Epithelial cell of esophagus (primary cell): ENCODE data around the gene CBLL1.

ENCODE experiments used
- DNase-seq: peaks from one replicate; pipeline ENCODE4 v3.0.0; 2010; ENCODE audit warnings: low read depth
- H3K4me3 ChIP-seq: 2 replicates; pipeline ENCODE4 v1.5.1; 2011; ENCODE audit warnings: mild to moderate bottlenecking, low read length, control low read depth
- TF ChIP-seq, protein P1 (sequence below): IDR thresholded peaks from 2 replicates; pipeline ENCODE4 v1.5.1; 2011; ENCODE audit warnings: low read depth, mild to moderate bottlenecking, low read length, control low read depth, inconsistent platforms; ENCODE audit not compliant: insufficient read depth; ENCODE audit errors: missing control alignments

Gene CBLL1

DNA sequence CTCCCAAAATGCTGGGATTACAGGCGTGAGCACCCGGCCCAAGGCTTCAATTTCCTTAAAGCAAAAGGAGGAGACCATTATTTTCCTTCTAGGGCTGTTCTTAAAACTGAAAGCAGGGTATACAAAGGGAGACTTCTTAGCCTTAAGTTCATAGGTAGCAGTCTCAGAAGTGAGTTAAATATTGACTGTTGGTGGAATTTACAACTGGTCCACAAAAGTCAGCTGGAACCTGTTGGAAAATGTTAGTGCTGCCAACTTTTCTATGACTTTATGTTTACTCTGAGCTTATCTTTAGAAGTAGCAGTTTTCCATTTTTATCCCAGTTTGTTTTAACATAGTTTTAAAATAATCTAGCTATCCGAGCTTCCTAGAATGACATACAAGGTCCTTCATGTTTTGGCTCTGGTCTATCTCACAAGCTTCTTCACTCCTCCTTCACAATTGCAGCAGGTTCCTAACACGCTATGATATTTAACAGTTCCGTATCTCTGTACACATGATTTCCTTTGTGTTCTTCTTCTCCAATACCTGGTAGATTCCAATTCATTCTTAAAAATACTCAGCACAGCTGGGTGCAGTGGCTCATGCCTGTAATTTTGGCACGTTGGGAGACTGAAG lies 55.8 kb downstream of the CBLL1 start:
- TF ChIP-seq, protein P1, sequence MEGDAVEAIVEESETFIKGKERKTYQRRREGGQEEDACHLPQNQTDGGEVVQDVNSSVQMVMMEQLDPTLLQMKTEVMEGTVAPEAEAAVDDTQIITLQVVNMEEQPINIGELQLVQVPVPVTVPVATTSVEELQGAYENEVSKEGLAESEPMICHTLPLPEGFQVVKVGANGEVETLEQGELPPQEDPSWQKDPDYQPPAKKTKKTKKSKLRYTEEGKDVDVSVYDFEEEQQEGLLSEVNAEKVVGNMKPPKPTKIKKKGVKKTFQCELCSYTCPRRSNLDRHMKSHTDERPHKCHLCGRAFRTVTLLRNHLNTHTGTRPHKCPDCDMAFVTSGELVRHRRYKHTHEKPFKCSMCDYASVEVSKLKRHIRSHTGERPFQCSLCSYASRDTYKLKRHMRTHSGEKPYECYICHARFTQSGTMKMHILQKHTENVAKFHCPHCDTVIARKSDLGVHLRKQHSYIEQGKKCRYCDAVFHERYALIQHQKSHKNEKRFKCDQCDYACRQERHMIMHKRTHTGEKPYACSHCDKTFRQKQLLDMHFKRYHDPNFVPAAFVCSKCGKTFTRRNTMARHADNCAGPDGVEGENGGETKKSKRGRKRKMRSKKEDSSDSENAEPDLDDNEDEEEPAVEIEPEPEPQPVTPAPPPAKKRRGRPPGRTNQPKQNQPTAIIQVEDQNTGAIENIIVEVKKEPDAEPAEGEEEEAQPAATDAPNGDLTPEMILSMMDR: no peak
- no peak overlapping the region for H3K4me3 ChIP-seq

DNA sequence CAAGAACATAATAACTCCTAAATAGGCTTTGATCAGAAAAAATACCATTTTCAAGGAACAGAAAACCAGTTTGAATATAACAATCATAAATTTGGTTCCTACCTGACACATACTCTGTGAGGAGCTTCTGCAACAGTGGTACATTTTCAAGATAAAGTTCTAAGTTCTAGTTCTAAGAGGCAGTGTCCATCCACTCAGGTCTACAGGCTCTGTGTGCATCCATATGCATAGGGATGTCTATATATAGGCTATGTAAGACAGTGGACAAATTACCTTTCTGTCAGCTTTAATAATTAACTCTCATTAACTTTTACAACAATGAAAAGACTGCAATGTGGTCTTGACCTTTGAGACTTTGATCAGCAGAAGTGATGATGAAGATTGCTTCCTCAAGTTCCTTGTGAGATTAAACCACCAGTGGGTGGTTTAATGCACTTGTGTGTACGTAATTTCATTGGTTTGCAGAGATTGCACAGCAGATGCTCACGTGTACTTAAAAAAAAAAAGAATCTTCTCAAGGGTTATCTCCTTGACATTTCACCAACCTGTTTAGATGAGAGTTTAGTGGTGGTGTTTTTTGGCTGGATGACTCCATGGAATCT lies 59.2 kb downstream of the CBLL1 start, which contains the start of gene SLC26A3:
Gene SLC26A3, minus strand, starts transcription at position 215 of the 602 bp plus-strand sequence. CDS start 8,714 bp downstream, outside the sequence.
- TF ChIP-seq, protein P1: no peak
- H3K4me3 ChIP-seq: no peak within 1 kb of the TSS
- DNase-seq: no peak

More for the DNA sequence above, 55.8 kb downstream of the CBLL1 start:
- no peak for DNase-seq

DNA sequence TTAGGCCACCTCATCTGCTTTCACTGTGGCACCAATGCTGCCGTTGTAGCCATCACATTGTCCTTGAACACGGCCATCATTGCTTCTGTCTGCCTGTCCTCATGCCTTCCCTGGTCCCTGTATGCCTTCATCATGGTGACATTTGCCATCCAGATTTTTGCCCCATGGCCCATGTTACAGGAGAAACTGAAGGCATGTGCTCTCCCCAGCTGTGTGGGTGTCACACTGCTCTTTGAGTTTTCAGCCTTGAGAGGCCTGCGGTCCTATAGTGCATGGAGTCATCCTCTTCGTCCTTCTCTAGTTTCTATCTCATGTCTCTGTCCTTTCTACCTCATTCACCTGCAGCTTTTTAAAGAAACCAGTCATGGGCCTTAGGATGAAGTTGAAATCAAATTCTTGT lies 65.2 kb downstream of the CBLL1 start:
- no peak for DNase-seq
- TF ChIP-seq, protein P1: no peak
- no peak overlapping the region for H3K4me3 ChIP-seq

DNA sequence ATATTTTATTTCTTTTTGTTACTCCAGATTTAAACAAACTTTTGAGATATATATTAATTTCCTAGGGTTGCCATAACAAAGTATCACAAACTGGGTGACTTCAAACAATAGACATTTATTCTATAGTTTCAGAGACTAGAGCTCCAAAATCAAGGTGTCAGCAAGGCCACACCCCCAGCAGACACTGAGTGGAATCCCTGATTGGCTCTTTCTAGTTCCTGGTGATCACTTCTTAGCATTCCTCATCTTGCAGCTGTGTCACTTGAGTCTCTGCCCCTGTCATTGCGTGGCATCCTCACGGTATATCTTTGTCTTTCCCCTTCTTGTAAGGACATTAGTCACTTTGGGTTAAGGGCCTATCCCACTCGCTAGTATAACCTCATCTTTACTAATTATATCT lies 66.7 kb downstream of the CBLL1 start:
- TF ChIP-seq, protein P1: no peak
- DNase-seq: no peak
- no peak overlapping the region for H3K4me3 ChIP-seq
